CD4-positive, alpha-beta T cell treated with Interferon alpha-2 for 1 hour (primary cell): ENCODE results near the gene HOXC4.
"Not testable (repeated sequence)": the region's sequence is repeated elsewhere in the genome, so short reads cannot be mapped to it uniquely, and the experiment has no call there.

Experiments used
- DNase-seq, 2 donors: peaks; one replicate each; pipeline ENCODE4 v3.0.0-alpha.2; 2020 to 2022

Gene HOXC4

GRCh38 chr12:54058128-54058768 is 4.6 kb downstream of the HOXC4 start:
- no peak for DNase-seq

- no peak for DNase-seq
Observed at GRCh38 chr12:54059668-54060067, 6.0 kb downstream of the HOXC4 start.

- no peak for DNase-seq
Observed at GRCh38 chr12:54060174-54060974, 6.7 kb downstream of the HOXC4 start.

- DNase-seq = no peak
Observed at GRCh38 chr12:54060975-54061778, 7.5 kb downstream of the HOXC4 start.

- DNase-seq = no peak
Observed at GRCh38 chr12:54065677-54066076, 12.0 kb downstream of the HOXC4 start.

GRCh38 chr12:54066408-54066807 is 12.8 kb downstream of the HOXC4 start:
- DNase-seq = no peak

- DNase-seq = no peak
Observed at GRCh38 chr12:54068418-54069070, 14.9 kb downstream of the HOXC4 start.

- DNase-seq = no peak
Observed at GRCh38 chr12:54071942-54072341, 18.3 kb downstream of the HOXC4 start.

- no peak for DNase-seq
Observed at GRCh38 chr12:54074308-54074707, 20.7 kb downstream of the HOXC4 start.

- DNase-seq = no peak
Observed at GRCh38 chr12:54075409-54075808, 21.8 kb downstream of the HOXC4 start.

- DNase-seq = no peak
Observed at GRCh38 chr12:54075974-54076373, 22.3 kb downstream of the HOXC4 start.

- not testable (repeated sequence) for DNase-seq
Observed at GRCh38 chr12:54077843-54078242, 24.2 kb downstream of the HOXC4 start.

- DNase-seq = not testable (repeated sequence)
Observed at GRCh38 chr12:54079115-54079514, 25.5 kb downstream of the HOXC4 start.

- not testable (repeated sequence) for DNase-seq
Observed at GRCh38 chr12:54080008-54080924, 26.6 kb downstream of the HOXC4 start.

- DNase-seq = peak; percentile 5 to 48
Observed at GRCh38 chr12:54081053-54081514, 27.4 kb downstream of the HOXC4 start.

- peak; percentile 1 to 25 for DNase-seq
Observed at GRCh38 chr12:54081581-54082396, 28.2 kb downstream of the HOXC4 start.

- peak; percentile 36 to 47 for DNase-seq
Observed at GRCh38 chr12:54082397-54082892, 28.8 kb downstream of the HOXC4 start.

- DNase-seq = not testable (repeated sequence)
Observed at GRCh38 chr12:54088011-54088410, 34.4 kb downstream of the HOXC4 start.

GRCh38 chr12:54089465-54089864 is 35.8 kb downstream of the HOXC4 start:
- DNase-seq = not testable (repeated sequence)

- DNase-seq = not testable (repeated sequence)
Observed at GRCh38 chr12:54090312-54090711, 36.7 kb downstream of the HOXC4 start.

GRCh38 chr12:54092943-54093342 is 39.3 kb downstream of the HOXC4 start:
- not testable (repeated sequence) for DNase-seq
